ENCODE measurements around the gene BUB1B.
A peak's percentile ranks its signal among the peaks of the same experiment; 100 is the strongest.
"Not testable (repeated sequence)": the region's sequence is repeated elsewhere in the genome, so short reads cannot be mapped to it uniquely, and the experiment has no call there.

The BUB1B gene

GRCh38 chr15:40160689-40161688 lies at the start of gene BUB1B:
BUB1B (plus strand) TSS chr15:40161069; CDS start chr15:40161221, 152 bp downstream.
- peak; percentile 53; the same call in 1 of the 2 replicates for TF ChIP-seq ZFX (IDR thresholded peaks at IDR 0.05)
- TF ChIP-seq CTCF (conservative IDR thresholded peaks at IDR 0.05): no peak
- H3K27ac ChIP-seq: peak within 1 kb of the TSS; percentile 89

GRCh38 chr15:40111888-40112287 lies 49.0 kb upstream of the BUB1B start:
- no peak overlapping the region for H3K27ac ChIP-seq
- TF ChIP-seq ZFX (IDR thresholded peaks at IDR 0.05) (no peak), CTCF (conservative IDR thresholded peaks at IDR 0.05) (no peak)

- TF ChIP-seq ZFX (IDR thresholded peaks at IDR 0.05): no peak
- TF ChIP-seq CTCF (conservative IDR thresholded peaks at IDR 0.05): no peak
- no peak overlapping the region for H3K27ac ChIP-seq
These were observed 48.1 kb upstream of the BUB1B start for GRCh38 chr15:40112789-40113188.

- TF ChIP-seq ZFX (IDR thresholded peaks at IDR 0.05): no peak
- no peak for TF ChIP-seq CTCF (conservative IDR thresholded peaks at IDR 0.05)
- no peak overlapping the region for H3K27ac ChIP-seq
These were observed 46.7 kb upstream of the BUB1B start for GRCh38 chr15:40114218-40114617.

- not testable (repeated sequence) for H3K27ac ChIP-seq
These were observed 45.8 kb upstream of the BUB1B start for GRCh38 chr15:40115106-40115505.

- H3K27ac ChIP-seq: no peak overlapping the region
- TF ChIP-seq ZFX (IDR thresholded peaks at IDR 0.05) (no peak), CTCF (conservative IDR thresholded peaks at IDR 0.05) (no peak)
These were observed 45.2 kb upstream of the BUB1B start for GRCh38 chr15:40115670-40116093.

- TF ChIP-seq CTCF (conservative IDR thresholded peaks at IDR 0.05) (no peak), ZFX (IDR thresholded peaks at IDR 0.05) (no peak)
- no peak overlapping the region for H3K27ac ChIP-seq
These were observed 42.4 kb upstream of the BUB1B start for GRCh38 chr15:40118473-40118872.

Measured in C4-2B (cell line).